Measurements from ENCODE around the gene FSIP1. TPM values are rescaled to one million over a fixed set of nuclear protein-coding genes. Genes with fewer than 3 reads are reported as not detected.

Gene FSIP1
- total RNA-seq, 2 donors from 2014 or later, result 4.1 to 5.3 TPM

DNA sequence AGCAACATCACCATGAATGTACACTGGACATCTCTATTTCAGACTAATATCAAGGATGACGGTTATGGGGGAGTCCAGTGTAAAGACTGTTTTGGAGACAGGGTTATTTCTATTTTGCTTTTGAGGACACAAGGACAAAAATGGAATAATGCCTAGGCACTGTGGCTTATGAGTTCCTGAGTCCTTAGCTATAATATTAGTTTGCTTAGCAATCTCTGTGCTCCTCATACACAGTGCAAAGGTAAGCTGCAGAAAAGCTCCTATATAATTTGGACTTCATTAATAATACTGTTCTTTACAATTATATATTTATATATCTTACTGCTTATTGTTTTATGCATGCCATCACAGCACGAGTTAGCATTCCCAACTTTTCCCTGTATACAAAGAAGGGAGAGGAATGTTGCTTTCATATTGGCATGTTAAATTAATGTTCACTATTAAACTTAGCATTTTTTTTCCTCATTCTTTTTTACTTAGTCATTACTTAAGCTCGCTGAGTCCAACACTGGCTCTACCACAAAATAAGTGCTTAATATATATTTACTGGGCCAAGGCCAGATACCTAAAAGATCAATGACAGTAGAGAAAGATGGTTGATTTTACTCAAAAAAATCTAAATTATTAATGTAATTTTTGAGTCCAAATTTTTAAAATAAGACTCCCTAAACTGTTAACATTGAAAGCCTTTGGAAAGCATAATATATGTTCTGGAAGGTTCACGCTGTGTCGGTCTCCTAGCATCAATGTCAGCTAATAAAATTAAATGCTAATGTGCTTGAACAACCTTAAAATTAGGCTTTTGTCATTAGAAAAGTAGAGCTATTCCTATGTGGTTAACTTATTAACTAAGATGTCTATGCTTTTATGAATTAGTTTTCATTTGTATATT, 187.9 kb downstream of the FSIP1 start:
- no peak overlapping the region for H3K4me3 ChIP-seq
- DNase-seq, result no peak
- TF ChIP-seq, protein P1, sequence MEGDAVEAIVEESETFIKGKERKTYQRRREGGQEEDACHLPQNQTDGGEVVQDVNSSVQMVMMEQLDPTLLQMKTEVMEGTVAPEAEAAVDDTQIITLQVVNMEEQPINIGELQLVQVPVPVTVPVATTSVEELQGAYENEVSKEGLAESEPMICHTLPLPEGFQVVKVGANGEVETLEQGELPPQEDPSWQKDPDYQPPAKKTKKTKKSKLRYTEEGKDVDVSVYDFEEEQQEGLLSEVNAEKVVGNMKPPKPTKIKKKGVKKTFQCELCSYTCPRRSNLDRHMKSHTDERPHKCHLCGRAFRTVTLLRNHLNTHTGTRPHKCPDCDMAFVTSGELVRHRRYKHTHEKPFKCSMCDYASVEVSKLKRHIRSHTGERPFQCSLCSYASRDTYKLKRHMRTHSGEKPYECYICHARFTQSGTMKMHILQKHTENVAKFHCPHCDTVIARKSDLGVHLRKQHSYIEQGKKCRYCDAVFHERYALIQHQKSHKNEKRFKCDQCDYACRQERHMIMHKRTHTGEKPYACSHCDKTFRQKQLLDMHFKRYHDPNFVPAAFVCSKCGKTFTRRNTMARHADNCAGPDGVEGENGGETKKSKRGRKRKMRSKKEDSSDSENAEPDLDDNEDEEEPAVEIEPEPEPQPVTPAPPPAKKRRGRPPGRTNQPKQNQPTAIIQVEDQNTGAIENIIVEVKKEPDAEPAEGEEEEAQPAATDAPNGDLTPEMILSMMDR (IDR thresholded peaks at IDR 0.05), result no peak
- peak overlapping the region in 1 of 2 donors; percentile 44 for H3K9ac ChIP-seq (ENCODE audit: low read depth in 2 of 2, low read length in 2 of 2)
- H3K27ac ChIP-seq, result peak overlapping the region; percentile 10
- intact Hi-C loops (cut with DNase I), result loop anchor here (5.0 kb wide), 1 partner anchor 163 kb away; no protein-coding TSS in a partner anchor
- H3K27me3 ChIP-seq, result no peaks in the 10 kb centered on the region
- peaks cover 4% of the 10 kb centered on the region for H3K36me3 ChIP-seq
- H3K9me3 ChIP-seq, result no peaks in the 10 kb centered on the region
- peaks cover 8% of the 10 kb centered on the region for H3K4me1 ChIP-seq

DNA sequence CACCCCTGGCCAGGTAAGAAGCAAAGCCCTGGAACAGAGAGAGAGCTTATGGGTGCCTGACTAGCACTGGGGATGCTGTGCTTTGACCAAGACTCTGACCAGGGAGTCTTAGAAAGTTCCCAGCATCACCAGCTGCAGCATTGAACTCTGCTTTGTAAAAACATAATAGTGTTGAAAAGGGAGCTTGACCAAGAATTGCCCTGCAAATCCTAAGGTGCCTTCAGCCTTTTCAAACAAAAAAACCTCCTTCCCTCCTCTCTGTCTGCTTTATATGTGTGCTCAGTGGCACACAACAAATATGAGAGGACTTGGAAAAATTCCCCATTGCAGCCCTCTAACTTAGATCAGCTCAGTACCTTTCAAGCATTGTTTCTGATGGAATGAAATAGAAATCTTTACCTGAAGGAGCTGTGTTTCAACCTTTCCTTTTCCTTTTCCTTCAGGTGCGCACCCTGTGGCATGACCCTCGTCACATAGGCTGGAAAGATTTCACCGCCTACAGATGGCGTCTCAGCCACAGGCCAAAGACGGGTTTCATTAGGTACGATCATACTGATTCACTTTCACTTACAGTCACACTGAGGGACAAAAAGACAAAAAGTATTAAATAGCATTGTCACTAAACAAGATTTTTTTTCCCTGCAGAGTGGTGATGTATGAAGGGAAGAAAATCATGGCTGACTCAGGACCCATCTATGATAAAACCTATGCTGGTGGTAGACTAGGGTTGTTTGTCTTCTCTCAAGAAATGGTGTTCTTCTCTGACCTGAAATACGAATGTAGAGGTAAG, 188.8 kb downstream of the FSIP1 start:
- TF ChIP-seq, protein P1 (IDR thresholded peaks at IDR 0.05), result peak; percentile 25
- peak; percentile 68 for DNase-seq
- Histone ChIP-seq H3K27me3 (no peaks in the 10 kb centered on the region), H3K9me3 (no peaks in the 10 kb centered on the region), H3K36me3 (peaks cover 4% of the 10 kb centered on the region), H3K4me3 (no peak overlapping the region), H3K27ac (peak overlapping the region; percentile 10), H3K4me1 (peaks cover 8% of the 10 kb centered on the region), H3K9ac (ENCODE audit: low read depth in 2 of 2, low read length in 2 of 2) (peak overlapping the region in 1 of 2 donors; percentile 44)
- intact Hi-C loops (cut with DNase I), result loop anchor here (5.0 kb wide), 1 partner anchor 163 kb away; no protein-coding TSS in a partner anchor

DNA sequence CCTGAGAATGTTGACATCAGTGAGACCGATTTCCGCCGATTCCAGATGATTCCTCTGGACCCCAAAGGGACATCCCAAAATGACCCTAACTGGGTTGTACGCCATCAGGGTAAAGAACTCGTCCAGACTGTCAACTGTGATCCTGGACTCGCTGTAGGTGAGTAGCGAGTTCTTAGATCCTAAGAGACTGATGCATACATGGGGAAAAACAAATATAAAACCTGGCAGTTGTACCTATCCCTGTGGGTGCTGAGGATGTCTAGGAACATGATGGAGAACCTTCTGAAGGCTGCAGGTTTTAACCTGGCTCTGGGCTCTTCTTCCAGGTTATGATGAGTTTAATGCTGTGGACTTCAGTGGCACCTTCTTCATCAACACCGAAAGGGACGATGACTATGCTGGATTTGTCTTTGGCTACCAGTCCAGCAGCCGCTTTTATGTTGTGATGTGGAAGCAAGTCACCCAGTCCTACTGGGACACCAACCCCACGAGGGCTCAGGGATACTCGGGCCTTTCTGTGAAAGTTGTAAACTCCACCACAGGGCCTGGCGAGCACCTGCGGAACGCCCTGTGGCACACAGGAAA, 189.5 kb downstream of the FSIP1 start:
- no peak overlapping the region for H3K9ac ChIP-seq (ENCODE audit: low read depth in 2 of 2, low read length in 2 of 2)
- DNase-seq, result no peak
- H3K36me3 ChIP-seq, result peaks cover 4% of the 10 kb centered on the region
- peaks cover 8% of the 10 kb centered on the region for H3K4me1 ChIP-seq
- intact Hi-C loops (cut with DNase I), result loop anchor here (5.0 kb wide), 1 partner anchor 164 kb away; no protein-coding TSS in a partner anchor
- H3K9me3 ChIP-seq, result no peaks in the 10 kb centered on the region
- no peaks in the 10 kb centered on the region for H3K27me3 ChIP-seq
- H3K27ac ChIP-seq, result peak overlapping the region; percentile 10
- TF ChIP-seq, protein P1 (IDR thresholded peaks at IDR 0.05), result no peak
- H3K4me3 ChIP-seq, result no peak overlapping the region

DNA sequence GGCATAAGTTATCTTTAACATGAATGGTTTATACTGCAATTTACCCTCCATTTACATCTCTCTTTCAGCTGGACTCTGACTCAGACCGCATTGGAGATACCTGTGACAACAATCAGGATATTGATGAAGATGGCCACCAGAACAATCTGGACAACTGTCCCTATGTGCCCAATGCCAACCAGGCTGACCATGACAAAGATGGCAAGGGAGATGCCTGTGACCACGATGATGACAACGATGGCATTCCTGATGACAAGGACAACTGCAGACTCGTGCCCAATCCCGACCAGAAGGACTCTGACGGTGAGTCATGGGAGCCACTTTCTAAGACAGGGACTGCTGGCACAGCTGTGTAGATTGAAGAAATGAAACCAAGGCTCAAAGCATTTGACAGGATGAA, 190.1 kb downstream of the FSIP1 start:
- intact Hi-C loops (cut with DNase I), result loop anchor here (5.0 kb wide), 1 partner anchor 165 kb away; no protein-coding TSS in a partner anchor

More for the DNA sequence above, 190.1 kb downstream of the FSIP1 start:
- no peak overlapping the region for H3K4me3 ChIP-seq
- no peak overlapping the region for H3K27ac ChIP-seq
- no peak overlapping the region for H3K9ac ChIP-seq (ENCODE audit: low read depth in 2 of 2, low read length in 2 of 2)
- H3K4me1 ChIP-seq, result peaks cover 8% of the 10 kb centered on the region
- H3K27me3 ChIP-seq, result no peaks in the 10 kb centered on the region
- TF ChIP-seq, protein P1 (IDR thresholded peaks at IDR 0.05), result no peak
- DNase-seq, result no peak
- H3K9me3 ChIP-seq, result no peaks in the 10 kb centered on the region
- H3K36me3 ChIP-seq, result peaks cover 4% of the 10 kb centered on the region

Measured in colonic mucosa (tissue), 4 donors.